Activated CD4-positive, alpha-beta T cell treated with anti-CD3 and anti-CD28 coated beads for 4 hours (primary cell): Measurements from ENCODE around the gene NUDT8.

Experiments
- DNase-seq, 2 donors: peaks; one replicate each; pipeline ENCODE4 v3.0.0-alpha.2; 2020

NUDT8 gene

GRCh38 chr11:67585911-67586310 is 43.8 kb downstream of the NUDT8 start:
- no peak for DNase-seq

- DNase-seq, result no peak
Measured at GRCh38 chr11:67584881-67585873, 44.6 kb downstream of the NUDT8 start.

- peak in 1 of 2 donors; percentile 9 for DNase-seq
Measured at GRCh38 chr11:67584205-67584880, 45.4 kb downstream of the NUDT8 start.

DNA sequence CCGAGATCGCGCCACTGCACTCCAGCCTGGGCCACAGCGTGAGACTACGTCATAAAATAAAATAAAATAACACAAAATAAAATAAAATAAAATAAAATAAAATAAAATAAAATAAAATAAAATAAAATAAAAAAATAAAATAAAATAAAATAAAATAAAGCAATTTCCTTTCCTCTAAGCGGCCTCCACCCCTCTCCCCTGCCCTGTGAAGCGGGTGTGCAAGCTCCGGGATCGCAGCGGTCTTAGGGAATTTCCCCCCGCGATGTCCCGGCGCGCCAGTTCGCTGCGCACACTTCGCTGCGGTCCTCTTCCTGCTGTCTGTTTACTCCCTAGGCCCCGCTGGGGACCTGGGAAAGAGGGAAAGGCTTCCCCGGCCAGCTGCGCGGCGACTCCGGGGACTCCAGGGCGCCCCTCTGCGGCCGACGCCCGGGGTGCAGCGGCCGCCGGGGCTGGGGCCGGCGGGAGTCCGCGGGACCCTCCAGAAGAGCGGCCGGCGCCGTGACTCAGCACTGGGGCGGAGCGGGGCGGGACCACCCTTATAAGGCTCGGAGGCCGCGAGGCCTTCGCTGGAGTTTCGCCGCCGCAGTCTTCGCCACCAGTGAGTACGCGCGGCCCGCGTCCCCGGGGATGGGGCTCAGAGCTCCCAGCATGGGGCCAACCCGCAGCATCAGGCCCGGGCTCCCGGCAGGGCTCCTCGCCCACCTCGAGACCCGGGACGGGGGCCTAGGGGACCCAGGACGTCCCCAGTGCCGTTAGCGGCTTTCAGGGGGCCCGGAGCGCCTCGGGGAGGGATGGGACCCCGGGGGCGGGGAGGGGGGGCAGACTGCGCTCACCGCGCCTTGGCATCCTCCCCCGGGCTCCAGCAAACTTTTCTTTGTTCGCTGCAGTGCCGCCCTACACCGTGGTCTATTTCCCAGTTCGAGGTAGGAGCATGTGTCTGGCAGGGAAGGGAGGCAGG is 46.2 kb downstream of the NUDT8 start, which contains the start of gene GSTP1:
Gene GSTP1, plus strand, starts transcription at position 566 of the 958 bp plus-strand sequence. Its CDS starts 32 bp downstream, at position 598.
- peak; percentile 65 to 82 for DNase-seq

DNA sequence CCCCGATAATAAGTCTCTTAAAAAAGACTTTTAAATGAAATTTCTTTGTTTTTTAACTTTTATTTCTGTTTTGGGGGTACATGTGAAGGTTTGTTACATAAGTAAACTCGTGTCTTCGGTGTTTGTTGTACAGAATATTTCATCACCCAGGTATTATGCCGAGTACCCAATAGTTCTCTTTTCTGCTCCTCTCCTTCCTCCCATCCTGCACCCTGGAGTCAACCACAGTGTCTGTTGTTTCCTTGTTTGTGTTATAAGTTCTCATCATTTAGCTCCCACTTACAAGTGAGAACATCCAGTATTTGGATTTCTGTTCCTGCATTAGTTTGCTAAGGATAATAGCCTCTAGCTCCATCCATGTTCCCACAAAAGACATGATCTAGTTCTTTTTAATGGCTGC is 47.7 kb downstream of the NUDT8 start:
- no peak for DNase-seq

DNA sequence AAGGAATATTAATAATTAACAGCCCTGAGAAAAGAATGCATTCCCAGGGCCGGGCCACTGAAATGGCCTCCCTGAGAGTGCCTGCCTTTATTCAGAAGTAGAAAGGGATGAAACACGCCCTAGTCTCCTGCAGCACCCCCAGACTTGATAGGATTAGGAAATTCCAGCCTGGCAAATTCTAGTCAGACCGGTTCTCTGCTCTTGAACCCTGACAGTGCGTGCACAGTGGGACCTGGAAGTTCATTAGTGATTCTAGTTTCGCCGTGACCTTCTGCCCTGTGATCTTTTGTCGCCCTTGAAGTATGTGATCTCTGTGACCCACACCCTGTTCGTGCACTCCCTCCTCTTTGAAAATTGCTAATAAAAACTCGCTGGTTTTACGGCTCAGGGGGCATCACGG is 48.3 kb downstream of the NUDT8 start:
- DNase-seq, result no peak

- DNase-seq, result no peak
Measured at GRCh38 chr11:67577951-67578350, 51.8 kb downstream of the NUDT8 start.
